Eye (tissue), 1 donor: ENCODE measurements around the gene TRAIP.

ENCODE experiments used
- DNase-seq: peaks from one replicate; pipeline ENCODE4 v3.0.0-alpha.2; 2015

Gene TRAIP

GRCh38 chr3:49813497-49814174 lies 42.7 kb downstream of the TRAIP start, which contains the start of gene UBA7:
TSS of gene UBA7 (minus strand) at chr3:49813953. CDS start at chr3:49813787, 166 bp downstream.
- DNase-seq, result no peak

- DNase-seq, result no peak
Measured at GRCh38 chr3:49812916-49813496, 43.4 kb downstream of the TRAIP start.

GRCh38 chr3:49807431-49808114 lies 48.8 kb downstream of the TRAIP start:
- DNase-seq, result peak; percentile 29

- no peak for DNase-seq
Measured at GRCh38 chr3:49806850-49807249, 49.5 kb downstream of the TRAIP start.

- DNase-seq, result peak; percentile 90
Measured at GRCh38 chr3:49805897-49806701, 50.3 kb downstream of the TRAIP start.

- DNase-seq, result peak; percentile 82
Measured at GRCh38 chr3:49805367-49805782, 51.0 kb downstream of the TRAIP start.

GRCh38 chr3:49804141-49805041 lies 52.0 kb downstream of the TRAIP start:
- no peak for DNase-seq

GRCh38 chr3:49803465-49804140 lies 52.8 kb downstream of the TRAIP start:
- DNase-seq, result no peak

GRCh38 chr3:49802719-49803464 lies 53.5 kb downstream of the TRAIP start, which contains the start of gene INKA1:
TSS of gene INKA1 (plus strand) at chr3:49803261. CDS start at chr3:49803393, 132 bp downstream.
- peak; percentile 96 for DNase-seq

GRCh38 chr3:49801160-49801559 lies 55.2 kb downstream of the TRAIP start:
- no peak for DNase-seq

GRCh38 chr3:49799761-49800160 lies 56.6 kb downstream of the TRAIP start, which contains the start of gene CDHR4:
TSS of gene CDHR4 (minus strand) at chr3:49799873. CDS start at chr3:49799812, 61 bp downstream.
- no peak for DNase-seq

- DNase-seq, result no peak
Measured at GRCh38 chr3:49799105-49799504, 57.3 kb downstream of the TRAIP start.

- DNase-seq, result no peak
Measured at GRCh38 chr3:49794926-49795905, 61.1 kb downstream of the TRAIP start.

- no peak for DNase-seq
Measured at GRCh38 chr3:49794431-49794830, 61.9 kb downstream of the TRAIP start.

GRCh38 chr3:49793486-49794085 lies 62.8 kb downstream of the TRAIP start:
- no peak for DNase-seq

- DNase-seq, result no peak
Measured at GRCh38 chr3:49792371-49793150, 63.8 kb downstream of the TRAIP start.

- DNase-seq, result no peak
Measured at GRCh38 chr3:49791571-49791970, 64.8 kb downstream of the TRAIP start.
